Endothelial cell of umbilical vein (primary cell): ENCODE results near the gene HOPX. TPM values are rescaled to one million over a fixed set of nuclear protein-coding genes. Genes with fewer than 3 reads are reported as not detected.

ENCODE experiments used
- BruUV-seq: library from RNA; stranded (reverse); fragments of 400-500 nt; replicated peaks from 2 replicates; lab custom pipeline; 2021; lab: Mats Ljungman, UMichigan
- CTCF ChIA-PET: fragments of 300-600, 350-600 bp; sonication (Branson Sonifier 250); formaldehyde crosslinking; loops from one replicate; lab custom pipeline; 2021; ENCODE audit warnings: antibody characterized with exemption, inconsistent platforms; lab: Charles Lee
- POLR2A ChIA-PET: fragments of 300-600, 350-600 bp; sonication (Branson Sonifier 250); formaldehyde crosslinking; loops from one replicate; lab custom pipeline; 2021; ENCODE audit warnings: antibody characterized with exemption, inconsistent platforms; lab: Charles Lee
- DNase-seq: peaks from one replicate; pipeline ENCODE4 v3.0.0-alpha.2; 2011; ENCODE audit warnings: low read depth, low spot score
- FAIRE-seq: peaks from 2 replicates; lab custom pipeline; 2011; peaks lifted over from hg19 to GRCh38; lab: Jason Lieb, UNC
- H2AFZ ChIP-seq: 2 replicates; pipeline ENCODE4 v1.6.0; 2012; ENCODE audit warnings: low read depth, low read length, control low read depth, inconsistent platforms
- H3K27ac ChIP-seq: 2 replicates; pipeline ENCODE4 v1.5.1; 2011; ENCODE audit warnings: low read depth, mild to moderate bottlenecking, control low read depth, low read length, moderate library complexity; ENCODE audit not compliant: insufficient read depth
- H3K27me3 ChIP-seq, 2 experiments: 2 replicates each; pipeline versions ENCODE4 v1.6.0 to v1.6.1; 2011; ENCODE audit warnings: low read length in 2 of 2, mixed read lengths in 1 of 2; ENCODE audit not compliant: control insufficient read depth in 2 of 2, insufficient read depth in 2 of 2
- H3K36me3 ChIP-seq, 2 experiments: 2 replicates in 1 of 2; 3 replicates in 1 of 2; pipeline ENCODE4 v1.5.1; 2011; ENCODE audit warnings: low read length in 2 of 2, mild to moderate bottlenecking in 1 of 2, moderate library complexity in 1 of 2; ENCODE audit not compliant: control insufficient read depth in 2 of 2, insufficient read depth in 2 of 2; ENCODE audit errors: extremely low read depth in 1 of 2
- H3K4me1 ChIP-seq: 3 replicates; pipeline ENCODE4 v1.5.1; 2011; ENCODE audit warnings: mild to moderate bottlenecking, low read length; ENCODE audit not compliant: control insufficient read depth, insufficient read depth; ENCODE audit errors: extremely low read depth
- H3K4me2 ChIP-seq: 2 replicates; pipeline ENCODE4 v1.6.1; 2011; ENCODE audit warnings: low read length, control low read depth, mixed read lengths; ENCODE audit not compliant: insufficient read depth
- H3K4me3 ChIP-seq, 3 experiments: fragments of 200-600 bp in 1 of 3; sonication (generic), shearing (Covaris generic) in 1 of 3; replicated peaks in 1 of 3; 2 replicates each; pipeline ENCODE4 v1.5.1; 2011 to 2016; ENCODE audit warnings: control low read depth in 3 of 3, low read length in 3 of 3, mild to moderate bottlenecking in 2 of 3, inconsistent platforms in 1 of 3, low read depth in 1 of 3, moderate library complexity in 1 of 3; ENCODE audit not compliant: insufficient read depth in 1 of 3
- H3K79me2 ChIP-seq: 2 replicates; pipeline ENCODE4 v1.6.0; 2012; ENCODE audit warnings: low read length, inconsistent platforms; ENCODE audit not compliant: control insufficient read depth, insufficient read depth
- H3K9ac ChIP-seq: replicated peaks from 2 replicates; pipeline ENCODE3; 2011; ENCODE audit warnings: low read length, control low read depth; ENCODE audit not compliant: insufficient read depth; ENCODE audit errors: extremely low read depth
- H3K9me1 ChIP-seq: replicated peaks from 3 replicates; pipeline ENCODE4 v1.6.0; 2011; ENCODE audit warnings: mild to moderate bottlenecking, low read length; ENCODE audit not compliant: control insufficient read depth, insufficient read depth; ENCODE audit errors: extremely low read depth
- H3K9me3 ChIP-seq: replicated peaks from 2 replicates; pipeline ENCODE4 v1.5.1; 2012; ENCODE audit warnings: low read length, inconsistent platforms; ENCODE audit not compliant: control insufficient read depth, insufficient read depth
- H4K20me1 ChIP-seq: replicated peaks from 2 replicates; pipeline ENCODE3; 2011; ENCODE audit warnings: mild to moderate bottlenecking, low read length; ENCODE audit not compliant: control insufficient read depth, insufficient read depth; ENCODE audit errors: extremely low read depth
- EZH2 ChIP-seq: IDR thresholded peaks from 2 replicates; pipeline ENCODE4 v1.6.1; 2012; ENCODE audit warnings: borderline replicate concordance, low read depth, mild to moderate bottlenecking, moderate library complexity, low read length, inconsistent platforms; ENCODE audit not compliant: severe bottlenecking
- FOS ChIP-seq: IDR thresholded peaks from 2 replicates; pipeline ENCODE4 v1.6.1; 2011; ENCODE audit warnings: mild to moderate bottlenecking, low read length, moderate library complexity, borderline replicate concordance; ENCODE audit not compliant: insufficient read depth
- GATA2 ChIP-seq: IDR thresholded peaks from 2 replicates; pipeline ENCODE4 v1.7.0; 2011; ENCODE audit warnings: low read depth, mild to moderate bottlenecking, moderate library complexity, mixed read lengths, low read length; ENCODE audit not compliant: insufficient read length, insufficient read depth
- JUN ChIP-seq: IDR thresholded peaks from 2 replicates; pipeline ENCODE4 v1.6.1; 2011; ENCODE audit warnings: borderline replicate concordance, low read depth; ENCODE audit not compliant: insufficient read length, insufficient read depth
- MYC ChIP-seq: IDR thresholded peaks from one replicate; pipeline ENCODE4 v1.6.1; 2011; ENCODE audit warnings: mild to moderate bottlenecking, low read depth, low read length
- POLR2A ChIP-seq: IDR thresholded peaks from 2 replicates; pipeline ENCODE4 v1.6.1; 2012; ENCODE audit warnings: low read depth, mild to moderate bottlenecking, control low read depth, low read length
- POLR2AphosphoS5 ChIP-seq: IDR thresholded peaks from 2 replicates; pipeline ENCODE4 v1.6.1; 2012; ENCODE audit warnings: low read depth, mild to moderate bottlenecking, control low read depth, low read length, moderate library complexity; ENCODE audit not compliant: insufficient read depth
- dilution Hi-C: fragments of 300-500 bp; cut with MboI; formaldehyde crosslinking; loops from one replicate; pipeline ENCODE4 v1.15.0; 2019; ENCODE audit warnings: low sequenced_read_pairs; ENCODE audit not compliant: extremely low pct_ligation_motif_present
- intact Hi-C: fragments of 100-400 bp; cut with micrococcal nuclease; formaldehyde crosslinking; loops from one replicate; pipeline ENCODE4 v1.10.0; 2022
- polyA plus RNA-seq, 4 experiments: library from polyadenylated mRNA; depleted of rRNA in 3 of 4; stranded (reverse) in 3 of 4; unstranded in 1 of 4; fragments of >200 nt; gene quantifications; 2 replicates each; pipeline versions ENCODE4 v1.2.1 to v1.2.3, GENCODE V29; 2011 to 2012; ENCODE audit warnings: missing spikeins in 1 of 4
- total RNA-seq: library from RNA; stranded (reverse); gene quantifications from 2 replicates; pipeline ENCODE4 v1.2.3, GENCODE V29; 2021
- TF ChIP-seq, protein P1 (sequence below), 2 donors: IDR thresholded peaks; 1 replicate in 1 of 2; 2 replicates in 1 of 2; pipeline ENCODE4 v1.5.1; 2011; ENCODE audit warnings: low read length in 2 of 2, mild to moderate bottlenecking in 2 of 2, moderate library complexity in 2 of 2, control low read depth in 1 of 2, inconsistent platforms in 1 of 2, low read depth in 1 of 2; ENCODE audit not compliant: insufficient read depth in 1 of 2; ENCODE audit errors: extremely low read depth in 1 of 2
- TF ChIP-seq, protein P2 (sequence below): IDR thresholded peaks from 2 replicates; pipeline ENCODE4 v1.6.1; 2011; ENCODE audit not compliant: insufficient read depth, insufficient read length

The HOPX gene
- total and polyA plus RNA-seq, 2 donors (not counting 3 experiments of a cell fraction or from before 2014, with no cell fraction given): 3.8 to 5.8 TPM

- no peaks in the 10 kb centered on the region for H3K79me2 ChIP-seq
- CTCF ChIA-PET: interaction anchor here (0.9 to 3.6 kb wide), 2 partner anchors 11 to 91 kb away, joined by 3 to 25 read pairs; no protein-coding TSS in a partner anchor
- no peak overlapping the region for H3K4me2 ChIP-seq
- no peak for DNase-seq
- no peak for FAIRE-seq
- no peak for TF ChIP-seq MYC
- TF ChIP-seq EZH2: no peak
- TF ChIP-seq, protein P1, sequence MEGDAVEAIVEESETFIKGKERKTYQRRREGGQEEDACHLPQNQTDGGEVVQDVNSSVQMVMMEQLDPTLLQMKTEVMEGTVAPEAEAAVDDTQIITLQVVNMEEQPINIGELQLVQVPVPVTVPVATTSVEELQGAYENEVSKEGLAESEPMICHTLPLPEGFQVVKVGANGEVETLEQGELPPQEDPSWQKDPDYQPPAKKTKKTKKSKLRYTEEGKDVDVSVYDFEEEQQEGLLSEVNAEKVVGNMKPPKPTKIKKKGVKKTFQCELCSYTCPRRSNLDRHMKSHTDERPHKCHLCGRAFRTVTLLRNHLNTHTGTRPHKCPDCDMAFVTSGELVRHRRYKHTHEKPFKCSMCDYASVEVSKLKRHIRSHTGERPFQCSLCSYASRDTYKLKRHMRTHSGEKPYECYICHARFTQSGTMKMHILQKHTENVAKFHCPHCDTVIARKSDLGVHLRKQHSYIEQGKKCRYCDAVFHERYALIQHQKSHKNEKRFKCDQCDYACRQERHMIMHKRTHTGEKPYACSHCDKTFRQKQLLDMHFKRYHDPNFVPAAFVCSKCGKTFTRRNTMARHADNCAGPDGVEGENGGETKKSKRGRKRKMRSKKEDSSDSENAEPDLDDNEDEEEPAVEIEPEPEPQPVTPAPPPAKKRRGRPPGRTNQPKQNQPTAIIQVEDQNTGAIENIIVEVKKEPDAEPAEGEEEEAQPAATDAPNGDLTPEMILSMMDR (IDR thresholded peaks at IDR 0.05; ENCODE audit: extremely low read depth in 1 of 2, insufficient read depth in 1 of 2, low read depth in 1 of 2, low read length in 2 of 2): no peak
- no peak for TF ChIP-seq JUN
- TF ChIP-seq, protein P2, sequence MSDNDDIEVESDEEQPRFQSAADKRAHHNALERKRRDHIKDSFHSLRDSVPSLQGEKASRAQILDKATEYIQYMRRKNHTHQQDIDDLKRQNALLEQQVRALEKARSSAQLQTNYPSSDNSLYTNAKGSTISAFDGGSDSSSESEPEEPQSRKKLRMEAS: no peak
- TF ChIP-seq POLR2AphosphoS5: no peak
- TF ChIP-seq GATA2: no peak
- no peak for TF ChIP-seq POLR2A
- TF ChIP-seq FOS: no peak
- no peaks in the 10 kb centered on the region for H3K9me1 ChIP-seq
- peaks cover 0 to 3% of the 10 kb centered on the region in 2 experiments for H3K27me3 ChIP-seq
- H4K20me1 ChIP-seq: no peaks in the 10 kb centered on the region
- no peak overlapping the region for H3K9ac ChIP-seq
- POLR2A ChIA-PET: no interaction called here
- peaks cover 30% of the 10 kb centered on the region for H3K4me1 ChIP-seq
- H3K4me3 ChIP-seq: no peak overlapping the region
- H3K9me3 ChIP-seq: no peaks in the 10 kb centered on the region
- BruUV-seq: no TSS peak
- no peak overlapping the region for H2AFZ ChIP-seq
- intact Hi-C loops (no loop called here), dilution Hi-C loops (no loop called here)
- no peak overlapping the region for H3K27ac ChIP-seq
- H3K36me3 ChIP-seq: no peaks in the 10 kb centered on the region
Measured at GRCh38 chr4:56652196-56652595, 28.9 kb downstream of the HOPX start.
